ENCODE results near the gene JAML. TPM values are rescaled to one million over a fixed set of nuclear protein-coding genes. Genes with fewer than 3 reads are reported as not detected.
A peak's percentile ranks its signal among the peaks of the same experiment; 100 is the strongest.

JAML gene
- total and polyA plus RNA-seq, 2 of the 13 experiments (the other 11 are each of a cell fraction or from before 2014, with no cell fraction given) = 2.0 to 3.3 TPM

- TF ChIP-seq THAP8 (CRISPR knock-in tag; IDR thresholded peaks at IDR 0.05; ENCODE audit: borderline replicate concordance) = no peak
- peak; percentile 60; the same call in 1 of the 2 replicates for TF ChIP-seq POLR2AphosphoS5 (IDR thresholded peaks at IDR 0.05; ENCODE audit: low read depth, low read length)
- TF ChIP-seq NR2F6 (IDR thresholded peaks at IDR 0.05) = peak; percentile 67; the same call in 1 of the 2 replicates
- TF ChIP-seq NR2F6 (CRISPR knock-in tag; IDR thresholded peaks at IDR 0.05) = peak; percentile 86
- TF ChIP-seq ZNF383 (CRISPR knock-in tag; IDR thresholded peaks at IDR 0.05; ENCODE audit: borderline replicate concordance) = no peak
- 0 out of 2 replicates have a peak, but pooled peaks have one; percentile 26 for TF ChIP-seq ZNF230 (CRISPR knock-in tag; IDR thresholded peaks at IDR 0.05)
- TF ChIP-seq NCOA1 (CRISPR knock-in tag; IDR thresholded peaks at IDR 0.05) = no peak
- TF ChIP-seq ZSCAN21 (CRISPR knock-in tag; IDR thresholded peaks at IDR 0.05; ENCODE audit: borderline replicate concordance) = 0 out of 2 replicates have a peak, but pooled peaks have one; percentile 37
- no peak for TF ChIP-seq ZNF782 (CRISPR knock-in tag; IDR thresholded peaks at IDR 0.05; ENCODE audit: borderline replicate concordance)
- TF ChIP-seq SALL1 (CRISPR knock-in tag; IDR thresholded peaks at IDR 0.05) = peak; percentile 98
- TF ChIP-seq TEAD3 (CRISPR knock-in tag; optimal IDR thresholded peaks at IDR 0.05; ENCODE audit: borderline replicate concordance) = peak; percentile 90
- TF ChIP-seq SYNCRIP (IDR thresholded peaks at IDR 0.05; ENCODE audit: insufficient read depth, low read depth, low read length) = no peak
- peak; percentile 84; the same call in 1 of the 2 replicates for TF ChIP-seq HOXA3 (CRISPR knock-in tag; IDR thresholded peaks at IDR 0.05)
- no peak for TF ChIP-seq ZNF780A (CRISPR knock-in tag; IDR thresholded peaks at IDR 0.05)
- no peak for TF ChIP-seq NPAS2 (CRISPR knock-in tag; IDR thresholded peaks at IDR 0.05; ENCODE audit: borderline replicate concordance)
- peak; percentile 36; the same call in 1 of the 2 replicates for TF ChIP-seq JUNB (CRISPR knock-in tag; IDR thresholded peaks at IDR 0.05; ENCODE audit: borderline replicate concordance)
- TF ChIP-seq SNAI1 (CRISPR knock-in tag; IDR thresholded peaks at IDR 0.05; ENCODE audit: borderline replicate concordance) = peak; percentile 71; the same call in 1 of the 2 replicates
- peak; percentile 55; the same call in 1 of the 2 replicates for TF ChIP-seq POGZ (CRISPR knock-in tag; IDR thresholded peaks at IDR 0.05)
- no peak for TF ChIP-seq ZBTB40 (IDR thresholded peaks at IDR 0.05)
- peak; percentile 45; the same call in 1 of the 2 replicates for TF ChIP-seq ZBTB40 (CRISPR knock-in tag; IDR thresholded peaks at IDR 0.05)
- peak; percentile 50; the same call in 1 of the 2 replicates for TF ChIP-seq GATAD1 (CRISPR knock-in tag; IDR thresholded peaks at IDR 0.05)
Observed at GRCh38 chr11:118202599-118203422, 22.0 kb downstream of the JAML start (continued).
